Dendritic cell treated with granulocyte-macrophage colony-stimulating factor and Interleukin-4, amounts not matched to agents 40 ng/mL and 50 ng/mL, for 4 days (primary cell): ENCODE measurements around the gene MST1.

ENCODE experiments used
- H3K27ac Mint-ChIP-seq: one replicate; pipeline ENCODE4 v1.8.0; 2022; ENCODE audit warnings: mild to moderate bottlenecking, mixed read lengths
- H3K27me3 Mint-ChIP-seq: one replicate; pipeline ENCODE4 v1.8.0; 2022; ENCODE audit warnings: mild to moderate bottlenecking, mixed read lengths
- H3K36me3 Mint-ChIP-seq: one replicate; pipeline ENCODE4 v1.8.0; 2022; ENCODE audit warnings: low read depth, mixed read lengths
- H3K4me1 Mint-ChIP-seq: one replicate; pipeline ENCODE4 v1.8.0; 2022; ENCODE audit warnings: low read depth, mixed read lengths
- H3K4me3 Mint-ChIP-seq: one replicate; pipeline ENCODE4 v1.8.0; 2022; ENCODE audit warnings: mild to moderate bottlenecking, moderate library complexity, mixed read lengths
- H3K9me3 Mint-ChIP-seq: one replicate; pipeline ENCODE4 v1.8.0; 2022; ENCODE audit warnings: mixed read lengths
- intact Hi-C: fragments of 100-400 bp; cut with micrococcal nuclease; formaldehyde crosslinking; loops from one replicate; pipeline ENCODE4 v1.15.0; 2022

The MST1 gene

DNA sequence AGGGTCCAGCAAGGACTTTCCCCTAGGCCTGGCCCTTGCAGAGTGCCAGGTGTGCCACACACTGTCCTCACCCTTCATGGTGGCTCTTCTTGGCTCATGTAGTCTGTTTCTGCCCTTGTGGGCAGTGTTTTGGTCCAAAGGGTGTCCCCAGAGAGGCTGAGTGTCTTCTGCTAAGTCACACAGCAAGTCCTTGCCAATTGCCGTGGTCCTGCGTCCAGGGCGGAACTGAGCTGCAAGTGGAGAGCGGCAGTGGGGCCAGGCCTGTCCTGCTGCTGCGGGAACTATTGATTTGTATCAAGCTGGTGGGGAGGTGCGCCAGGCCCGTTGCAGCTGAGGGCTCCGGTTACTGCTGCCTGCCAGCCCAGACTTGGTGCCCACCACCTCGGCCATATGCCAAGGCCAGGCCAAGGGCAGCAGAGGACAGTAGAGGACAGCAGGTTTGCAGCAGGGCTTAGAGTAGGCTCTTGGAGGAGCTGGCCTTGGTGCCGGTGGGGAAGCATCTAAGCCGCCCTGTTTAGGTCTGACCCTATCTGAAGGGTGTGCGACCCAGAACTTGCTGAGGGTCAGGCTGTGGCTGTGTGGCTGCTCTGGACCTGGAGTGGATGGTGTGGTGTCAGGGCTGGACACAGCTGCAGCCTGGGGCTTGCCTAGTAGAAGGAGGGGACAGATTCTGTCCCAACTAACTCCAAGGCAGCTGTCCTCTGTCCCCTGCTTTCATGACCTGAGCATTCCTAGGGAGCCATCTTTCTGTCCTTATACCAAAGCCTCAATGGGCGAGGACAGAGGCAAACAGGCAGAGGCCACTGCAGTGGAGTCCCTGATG lies 25.7 kb upstream of the MST1 start:
- Mint-ChIP-seq H3K27me3 (peaks cover 12% of the 10 kb centered on the region), H3K9me3 (no peaks in the 10 kb centered on the region), H3K4me1 (peaks cover 41% of the 10 kb centered on the region), H3K36me3 (peaks cover 62% of the 10 kb centered on the region), H3K4me3 (no peak overlapping the region), H3K27ac (no peak overlapping the region)
- intact Hi-C loops: no loop called here

DNA sequence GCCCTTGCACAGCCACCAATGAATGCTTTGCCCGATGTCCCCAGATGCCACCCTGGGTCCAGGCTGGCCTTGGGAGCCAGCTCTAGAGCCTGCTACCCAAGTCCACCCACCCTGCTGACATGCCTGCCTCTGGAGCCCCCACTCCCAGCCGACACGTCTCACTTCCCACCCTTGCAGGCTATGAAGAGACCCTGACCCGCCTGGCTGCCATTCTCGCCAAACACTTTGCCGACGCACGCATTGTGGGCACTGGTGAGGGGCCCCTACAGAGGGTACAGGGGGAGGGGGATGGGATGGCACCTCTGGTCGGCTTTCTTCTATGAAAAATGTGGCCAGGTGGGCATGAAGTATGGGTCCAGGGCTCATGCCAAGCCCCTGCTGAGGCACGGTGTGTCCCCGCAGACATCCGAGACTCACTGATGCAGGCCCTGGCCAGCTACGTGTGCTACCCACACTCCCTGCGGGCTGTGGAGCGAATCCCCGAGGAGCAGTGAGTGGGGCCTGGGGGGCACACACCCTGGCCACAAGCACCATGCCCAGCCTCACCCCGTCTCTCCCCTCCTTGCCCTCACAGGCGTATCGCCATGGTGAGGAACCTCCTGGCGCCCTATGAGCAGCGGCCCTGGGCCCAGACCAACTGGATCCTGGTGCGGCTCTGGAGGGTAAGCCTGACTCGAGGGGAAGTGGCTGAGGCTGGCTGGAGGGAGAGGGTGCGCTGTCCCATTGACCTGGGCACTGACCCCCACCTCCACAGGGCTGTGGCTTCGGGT lies 24.2 kb upstream of the MST1 start:
- Mint-ChIP-seq H3K4me1 (peaks cover 27% of the 10 kb centered on the region), H3K9me3 (no peaks in the 10 kb centered on the region), H3K27me3 (peaks cover 7% of the 10 kb centered on the region), H3K27ac (no peak overlapping the region), H3K4me3 (no peak overlapping the region), H3K36me3 (peaks cover 59% of the 10 kb centered on the region)
- intact Hi-C loops: no loop called here

DNA sequence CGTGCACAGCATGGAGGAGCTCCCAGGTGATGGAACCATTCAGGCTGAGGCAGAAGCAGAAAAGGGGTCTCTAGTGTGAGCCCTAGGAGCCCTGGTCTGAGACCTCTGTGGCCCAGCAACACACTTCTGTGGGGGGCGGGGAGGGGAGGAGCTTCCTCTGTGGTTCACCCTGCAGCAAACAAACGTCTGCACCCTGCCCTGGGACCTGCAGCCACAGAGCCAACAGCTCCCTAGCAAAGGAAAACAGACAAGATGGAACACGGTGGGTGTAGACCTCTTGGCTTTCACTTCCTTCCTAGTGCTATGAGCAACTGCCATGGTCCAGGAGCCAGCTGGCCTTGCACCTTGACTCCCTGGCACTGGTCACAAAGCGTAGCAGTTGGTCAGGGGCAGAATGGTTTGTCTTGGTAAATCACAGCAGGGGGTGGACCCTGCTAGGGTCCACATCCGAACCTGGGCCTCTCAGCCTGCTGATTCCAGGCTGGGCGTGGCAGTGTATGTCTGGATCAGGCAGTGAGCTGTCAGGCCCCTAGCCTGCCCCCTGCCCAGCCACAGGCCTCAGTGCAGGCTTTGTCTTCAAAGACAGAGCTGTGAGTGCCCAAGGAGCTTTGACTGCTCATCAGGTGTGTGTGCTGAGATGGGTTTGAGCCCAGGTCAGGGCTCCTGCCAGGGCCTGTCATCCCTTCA lies 23.5 kb upstream of the MST1 start:
- Mint-ChIP-seq H3K27me3 (peaks cover 3% of the 10 kb centered on the region), H3K4me3 (no peak overlapping the region), H3K9me3 (no peaks in the 10 kb centered on the region), H3K36me3 (peaks cover 59% of the 10 kb centered on the region), H3K27ac (peak overlapping the region; percentile 14), H3K4me1 (peaks cover 24% of the 10 kb centered on the region)
- intact Hi-C loops: no loop called here

GRCh38 chr3:49712166-49712565 lies 22.9 kb upstream of the MST1 start:
- no peaks in the 10 kb centered on the region for H3K9me3 Mint-ChIP-seq
- H3K4me1 Mint-ChIP-seq: peaks cover 18% of the 10 kb centered on the region
- peaks cover 64% of the 10 kb centered on the region for H3K36me3 Mint-ChIP-seq
- H3K27ac Mint-ChIP-seq: no peak overlapping the region
- intact Hi-C loops: no loop called here
- H3K4me3 Mint-ChIP-seq: no peak overlapping the region
- no peaks in the 10 kb centered on the region for H3K27me3 Mint-ChIP-seq

DNA sequence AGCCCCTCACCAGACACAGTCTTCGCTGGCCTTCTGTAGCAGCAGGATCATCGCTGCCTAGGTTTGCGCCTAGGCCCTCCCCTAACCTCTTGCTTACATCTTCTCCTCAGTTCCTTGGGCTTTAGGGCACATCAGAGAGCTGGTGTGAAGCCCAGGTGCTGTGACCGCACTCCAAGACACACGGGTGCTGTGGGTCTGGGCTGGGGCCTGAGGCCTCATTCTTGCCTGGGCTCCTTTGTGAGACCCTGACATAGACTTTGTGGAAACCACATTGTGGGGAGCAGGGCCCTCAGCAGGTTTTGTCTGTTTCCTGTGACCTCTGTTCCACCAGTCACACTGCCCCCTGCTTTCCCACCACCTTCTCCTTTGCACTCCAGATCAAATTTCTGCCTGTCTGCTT lies 22.2 kb upstream of the MST1 start:
- H3K9me3 Mint-ChIP-seq: no peaks in the 10 kb centered on the region
- intact Hi-C loops: no loop called here
- H3K36me3 Mint-ChIP-seq: peaks cover 69% of the 10 kb centered on the region
- H3K4me3 Mint-ChIP-seq: no peak overlapping the region
- H3K27ac Mint-ChIP-seq: no peak overlapping the region
- peaks cover 15% of the 10 kb centered on the region for H3K4me1 Mint-ChIP-seq
- H3K27me3 Mint-ChIP-seq: no peaks in the 10 kb centered on the region

GRCh38 chr3:49709852-49710251 lies 20.6 kb upstream of the MST1 start:
- Mint-ChIP-seq H3K27me3 (no peaks in the 10 kb centered on the region), H3K9me3 (no peaks in the 10 kb centered on the region), H3K36me3 (peaks cover 69% of the 10 kb centered on the region), H3K27ac (no peak overlapping the region), H3K4me3 (no peak overlapping the region), H3K4me1 (peaks cover 15% of the 10 kb centered on the region)
- intact Hi-C loops: no loop called here

DNA sequence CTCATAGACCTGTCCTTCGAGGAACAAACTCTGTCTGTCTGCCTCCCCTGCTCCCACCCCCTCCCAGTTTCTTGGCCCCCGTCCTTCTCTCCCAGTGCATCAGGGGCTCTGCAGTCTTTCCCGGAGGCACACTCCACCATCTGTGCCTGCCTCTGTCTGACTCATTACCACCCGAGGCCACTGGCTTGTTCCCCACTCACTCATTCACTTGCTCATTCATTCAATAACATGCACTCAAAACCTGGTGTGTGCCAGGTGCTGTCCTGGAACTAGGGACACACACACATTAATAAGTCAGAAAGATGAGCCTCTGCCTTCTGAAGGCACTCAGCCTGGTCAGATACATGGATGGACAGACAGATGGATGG lies 17.8 kb upstream of the MST1 start:
- intact Hi-C loops: no loop called here
- Mint-ChIP-seq H3K36me3 (peaks cover 79% of the 10 kb centered on the region), H3K4me3 (no peak overlapping the region), H3K9me3 (no peaks in the 10 kb centered on the region), H3K27ac (no peak overlapping the region), H3K4me1 (peaks cover 10% of the 10 kb centered on the region), H3K27me3 (no peaks in the 10 kb centered on the region)

- H3K27ac Mint-ChIP-seq: no peak overlapping the region
- intact Hi-C loops: no loop called here
- H3K27me3 Mint-ChIP-seq: no peaks in the 10 kb centered on the region
- peaks cover 5% of the 10 kb centered on the region for H3K4me1 Mint-ChIP-seq
- H3K36me3 Mint-ChIP-seq: peaks cover 79% of the 10 kb centered on the region
- no peak overlapping the region for H3K4me3 Mint-ChIP-seq
- no peaks in the 10 kb centered on the region for H3K9me3 Mint-ChIP-seq
Measured at GRCh38 chr3:49706456-49707112, 17.3 kb upstream of the MST1 start.

DNA sequence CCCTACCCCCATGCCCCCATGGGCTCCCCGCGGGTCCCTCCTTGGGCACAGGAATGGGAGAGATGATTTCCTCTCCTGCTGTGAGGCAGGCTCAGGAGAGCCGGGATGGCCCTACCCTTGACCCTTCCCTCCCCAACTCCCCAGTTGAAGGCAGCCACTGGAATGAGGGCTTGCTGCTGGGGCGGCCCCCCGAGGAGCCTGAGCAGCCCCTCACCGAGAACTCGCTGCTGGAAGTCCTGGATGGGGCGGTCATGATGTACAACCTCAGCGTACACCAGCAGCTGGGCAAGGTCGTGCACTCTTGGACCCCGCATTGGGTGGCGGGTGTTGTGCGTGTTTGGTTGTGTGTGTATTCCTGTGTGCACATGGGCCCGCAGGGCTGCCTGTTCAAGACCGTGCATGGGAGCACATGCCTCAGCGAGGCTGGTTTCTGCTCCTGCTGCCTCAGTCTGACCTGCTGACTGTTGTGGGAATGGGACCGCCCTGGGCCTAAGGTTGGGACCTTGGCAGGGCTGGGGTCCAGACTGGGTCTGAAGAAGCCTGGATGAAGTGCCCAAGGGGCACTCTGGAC lies 16.2 kb upstream of the MST1 start:
- no peaks in the 10 kb centered on the region for H3K9me3 Mint-ChIP-seq
- H3K27ac Mint-ChIP-seq: no peak overlapping the region
- no peak overlapping the region for H3K4me3 Mint-ChIP-seq
- intact Hi-C loops: no loop called here
- peaks cover 5% of the 10 kb centered on the region for H3K4me1 Mint-ChIP-seq
- no peaks in the 10 kb centered on the region for H3K27me3 Mint-ChIP-seq
- peaks cover 83% of the 10 kb centered on the region for H3K36me3 Mint-ChIP-seq

DNA sequence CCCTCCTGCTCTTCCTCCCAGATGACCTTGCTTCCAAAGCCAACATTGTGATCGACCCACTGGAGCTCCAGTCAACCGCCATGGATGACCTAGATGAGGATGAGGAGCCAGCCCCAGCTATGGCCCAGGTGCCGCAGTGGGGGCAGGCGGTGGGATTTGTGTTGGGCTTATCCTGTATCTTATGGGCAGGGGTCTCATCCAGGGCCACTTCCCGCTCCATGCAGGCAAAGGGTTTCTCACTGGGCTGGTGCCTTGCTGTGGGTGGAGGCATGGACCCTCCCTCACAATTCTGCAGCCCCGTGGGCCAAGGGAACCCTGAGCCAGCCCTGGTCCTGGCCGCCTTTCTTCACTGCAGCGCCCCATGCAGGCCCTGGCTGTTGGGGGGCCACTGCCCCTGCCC lies 15.4 kb upstream of the MST1 start:
- H3K9me3 Mint-ChIP-seq: no peaks in the 10 kb centered on the region
- H3K4me3 Mint-ChIP-seq: no peak overlapping the region
- no peaks in the 10 kb centered on the region for H3K27me3 Mint-ChIP-seq
- peaks cover 91% of the 10 kb centered on the region for H3K36me3 Mint-ChIP-seq
- intact Hi-C loops: no loop called here
- H3K27ac Mint-ChIP-seq: no peak overlapping the region
- H3K4me1 Mint-ChIP-seq: peaks cover 5% of the 10 kb centered on the region

- intact Hi-C loops: loop anchor here (1.0 kb wide), 1 partner anchor 135 kb away; no protein-coding TSS in a partner anchor
- H3K4me3 Mint-ChIP-seq: no peak overlapping the region
- H3K27ac Mint-ChIP-seq: no peak overlapping the region
- H3K27me3 Mint-ChIP-seq: no peaks in the 10 kb centered on the region
- H3K4me1 Mint-ChIP-seq: peaks cover 5% of the 10 kb centered on the region
- H3K9me3 Mint-ChIP-seq: no peaks in the 10 kb centered on the region
- peaks cover 98% of the 10 kb centered on the region for H3K36me3 Mint-ChIP-seq
Measured at GRCh38 chr3:49703956-49704355, 14.7 kb upstream of the MST1 start.

GRCh38 chr3:49703443-49703927 lies 14.2 kb upstream of the MST1 start:
- Mint-ChIP-seq H3K4me3 (no peak overlapping the region), H3K4me1 (peaks cover 5% of the 10 kb centered on the region), H3K27ac (no peak overlapping the region), H3K27me3 (no peaks in the 10 kb centered on the region), H3K9me3 (no peaks in the 10 kb centered on the region), H3K36me3 (peaks cover 100% of the 10 kb centered on the region)
- intact Hi-C loops: loop anchor here (1.0 kb wide), 1 partner anchor 136 kb away; no protein-coding TSS in a partner anchor

DNA sequence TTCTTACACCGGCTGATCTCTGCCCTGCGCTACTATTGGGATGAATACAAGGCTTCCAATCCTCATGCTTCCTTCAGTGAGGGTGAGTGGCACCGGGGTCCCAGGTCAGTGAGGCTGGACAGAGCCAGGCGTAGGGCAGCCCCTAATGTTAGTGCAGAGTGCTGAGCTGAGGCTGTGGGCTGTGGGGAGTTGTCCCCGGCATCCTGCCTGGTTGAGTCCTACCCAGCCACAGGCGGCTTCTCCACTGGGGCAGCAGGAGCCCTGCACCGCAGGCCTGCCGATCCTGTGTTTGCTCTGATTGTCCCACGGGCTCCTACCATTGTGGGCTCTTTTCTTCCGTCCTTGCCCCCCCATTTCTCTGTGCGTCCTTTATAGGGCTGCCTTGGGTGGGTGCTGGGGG lies 13.4 kb upstream of the MST1 start:
- H3K36me3 Mint-ChIP-seq: peaks cover 100% of the 10 kb centered on the region
- no peak overlapping the region for H3K27ac Mint-ChIP-seq
- H3K4me1 Mint-ChIP-seq: peaks cover 5% of the 10 kb centered on the region
- no peaks in the 10 kb centered on the region for H3K9me3 Mint-ChIP-seq
- intact Hi-C loops: loop anchor here (1.0 kb wide), 1 partner anchor 137 kb away; no protein-coding TSS in a partner anchor
- no peaks in the 10 kb centered on the region for H3K27me3 Mint-ChIP-seq
- no peak overlapping the region for H3K4me3 Mint-ChIP-seq
